KG1 (cell line): Measurements from ENCODE around the gene FOXP4.
A peak's percentile ranks its signal among the peaks of the same experiment; 100 is the strongest.

ENCODE experiments used
- DNase-seq: peaks from one replicate; lab custom pipeline; 2025; lab: John Stamatoyannopoulos, UW

FOXP4 gene

GRCh38 chr6:41546866-41547798, 951 bp downstream of the FOXP4 start:
- DNase-seq = no peak

- DNase-seq = no peak
Measured at GRCh38 chr6:41547799-41548097, 1.6 kb downstream of the FOXP4 start.

DNA sequence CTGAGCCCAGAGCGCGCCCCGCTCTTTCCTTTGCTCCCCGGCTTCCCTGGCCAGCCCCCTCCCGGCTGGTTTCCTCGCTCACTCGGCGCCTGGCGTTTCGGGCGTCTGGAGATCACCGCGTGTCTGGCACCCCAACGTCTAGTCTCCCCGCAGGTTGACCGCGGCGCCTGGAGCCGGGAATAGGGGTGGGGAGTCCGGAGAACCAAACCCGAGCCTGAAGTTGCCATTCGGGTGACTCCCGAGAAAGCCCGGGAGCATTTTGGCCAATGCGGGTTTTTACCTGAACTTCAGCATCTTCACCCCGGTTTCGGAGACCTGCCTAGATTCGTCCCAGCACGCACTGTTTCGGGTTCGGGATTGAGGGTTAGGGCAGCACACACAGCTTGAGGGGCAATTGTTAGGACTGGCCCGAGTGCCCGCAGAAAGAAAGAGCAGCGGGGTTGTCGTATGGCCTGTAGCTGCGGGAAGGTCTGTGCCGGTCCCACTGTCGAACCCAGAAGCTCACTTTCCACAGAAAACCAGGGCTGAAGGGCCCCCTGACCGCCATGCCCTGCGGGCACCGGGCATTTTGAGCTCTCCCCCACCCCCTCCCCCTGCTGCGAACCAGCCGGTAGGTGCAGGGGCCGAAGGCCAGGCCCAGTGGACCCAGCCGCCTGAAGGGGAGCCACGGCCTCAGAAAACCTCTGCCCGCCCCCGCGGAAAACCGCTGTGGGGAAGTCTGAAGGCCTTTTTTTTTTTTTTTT, 2.1 kb downstream of the FOXP4 start:
- no peak for DNase-seq

DNA sequence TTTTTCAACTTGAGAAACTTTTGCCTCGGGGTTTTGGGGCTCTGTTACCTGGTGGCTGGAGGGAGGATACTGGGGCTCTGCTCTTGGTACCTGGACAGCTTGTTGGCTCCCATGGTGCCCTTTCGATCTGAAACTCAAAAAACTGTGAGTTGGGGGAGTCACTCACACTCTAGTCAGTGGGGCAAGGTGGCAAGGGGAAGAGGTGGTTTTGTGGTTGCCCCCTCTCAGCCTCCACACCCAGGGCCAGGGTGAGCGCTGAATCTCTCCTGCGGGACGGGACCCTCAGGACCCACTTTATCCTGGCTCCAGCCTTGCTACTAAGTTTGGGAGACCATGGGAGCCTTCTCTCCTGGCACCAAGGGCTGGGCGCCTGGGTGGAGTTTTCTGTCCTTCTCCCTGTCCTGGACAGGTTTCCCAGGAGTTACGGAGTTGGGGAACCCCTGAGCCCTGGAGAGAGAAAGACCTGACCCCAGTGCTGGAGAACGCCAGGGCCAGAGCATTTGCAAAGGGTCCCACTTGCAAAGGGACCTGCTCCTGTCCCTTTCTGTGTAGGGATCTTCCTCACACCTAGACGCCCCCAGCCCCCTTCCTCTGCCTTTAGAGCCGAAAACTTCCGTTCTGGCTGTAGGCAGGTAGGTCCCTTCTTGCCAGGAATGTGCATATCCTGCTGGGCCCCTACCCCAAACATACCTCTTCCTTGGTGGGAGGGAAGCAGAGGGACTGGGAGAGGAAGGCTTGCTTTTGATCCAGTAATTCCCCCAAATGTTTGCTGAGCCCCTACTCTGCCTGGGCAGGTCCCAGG, 2.9 kb downstream of the FOXP4 start:
- no peak for DNase-seq

GRCh38 chr6:41549673-41550072, 3.5 kb downstream of the FOXP4 start:
- DNase-seq = no peak

- no peak for DNase-seq
Measured at GRCh38 chr6:41551086-41551700, 5.0 kb downstream of the FOXP4 start.

- DNase-seq = no peak
Measured at GRCh38 chr6:41551857-41552256, 5.7 kb downstream of the FOXP4 start.

GRCh38 chr6:41552723-41553122, 6.5 kb downstream of the FOXP4 start:
- no peak for DNase-seq

- DNase-seq = no peak
Measured at GRCh38 chr6:41553405-41553999, 7.3 kb downstream of the FOXP4 start.

DNA sequence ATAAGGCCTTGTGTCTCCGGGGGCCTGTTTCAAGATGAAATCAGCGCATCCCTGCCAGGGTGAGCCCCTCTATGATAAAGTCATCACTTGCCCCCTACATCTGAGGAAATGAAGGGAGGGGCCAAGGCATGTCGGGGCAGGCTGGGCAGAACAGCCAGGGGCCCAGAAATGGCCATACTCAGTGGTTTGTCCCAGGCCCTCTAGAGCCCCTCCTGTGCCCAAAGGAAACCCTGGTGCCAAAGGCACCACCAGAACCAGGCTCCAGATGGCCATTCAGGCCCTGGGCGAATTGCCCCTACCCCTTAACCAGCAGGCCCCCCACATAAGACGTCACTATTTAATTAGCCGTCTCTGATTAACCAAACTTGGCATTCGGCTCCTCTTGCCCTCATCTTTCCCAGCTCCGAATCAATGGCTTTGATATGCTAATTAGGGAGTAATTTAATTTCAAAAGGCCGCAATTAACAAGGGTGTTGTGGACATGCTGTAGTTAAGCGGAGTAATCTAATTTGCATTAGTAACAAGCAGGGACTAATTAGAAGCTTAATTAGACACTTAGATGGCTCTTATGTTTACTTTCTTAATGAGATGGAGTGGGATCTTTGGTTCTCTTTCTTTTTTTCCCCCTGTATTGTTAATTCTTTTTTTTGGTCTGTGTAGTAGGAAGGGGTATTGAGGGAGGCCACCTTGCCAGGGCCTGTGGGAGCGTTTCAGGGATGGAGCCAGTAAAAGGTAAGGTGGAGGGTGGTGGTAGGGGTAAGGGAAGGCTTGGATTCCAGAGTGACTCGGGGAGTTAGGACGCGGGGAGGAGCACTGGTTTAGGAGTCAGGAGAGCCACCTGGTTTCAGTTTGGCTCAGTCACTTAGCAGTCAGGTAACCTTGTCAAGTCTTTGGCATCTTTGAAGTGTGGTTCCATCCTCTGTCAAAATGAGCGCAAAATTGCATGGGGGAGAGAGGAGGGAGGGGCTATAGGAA, 9.4 kb downstream of the FOXP4 start:
- no peak for DNase-seq

- DNase-seq = no peak
Measured at GRCh38 chr6:41557335-41557734, 11.2 kb downstream of the FOXP4 start.

GRCh38 chr6:41558033-41558807, 12.0 kb downstream of the FOXP4 start:
- DNase-seq = no peak

- DNase-seq = no peak
Measured at GRCh38 chr6:41559655-41560427, 13.7 kb downstream of the FOXP4 start.

GRCh38 chr6:41560431-41561192, 14.4 kb downstream of the FOXP4 start:
- peak; percentile 87 for DNase-seq

- no peak for DNase-seq
Measured at GRCh38 chr6:41561416-41561815, 15.2 kb downstream of the FOXP4 start.

GRCh38 chr6:41561931-41562911, 16.0 kb downstream of the FOXP4 start:
- no peak for DNase-seq
